Measurements from ENCODE around the gene FOXP1.

Gene FOXP1

DNA sequence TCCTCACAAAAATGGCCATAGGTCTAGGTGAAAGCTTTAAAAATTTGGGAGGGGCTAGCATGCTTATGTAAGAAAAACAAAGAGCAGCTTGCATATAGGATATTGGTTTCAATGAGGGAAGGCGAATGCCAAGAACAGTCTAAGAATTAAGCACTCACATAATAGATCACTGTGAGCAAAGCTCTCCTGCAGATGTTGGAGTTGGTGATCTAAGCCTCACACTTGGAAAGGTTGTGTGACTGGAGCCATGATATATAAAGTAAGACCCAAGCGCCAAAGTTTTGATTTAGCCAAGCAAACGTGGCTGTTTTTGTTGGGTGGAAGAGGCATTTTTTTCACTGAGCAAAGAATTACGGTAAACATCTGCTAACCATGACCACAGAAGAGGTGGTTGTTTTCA, 237.5 kb downstream of the FOXP1 start:
- H3K4me1 ChIP-seq: no peaks in the 10 kb centered on the region
- peaks cover 2% of the 10 kb centered on the region for H3K79me2 ChIP-seq
- no peak overlapping the region for H3K4me3 ChIP-seq (ENCODE audit: low read depth, low read length)
- H3K9me3 ChIP-seq (ENCODE audit: control insufficient read depth, low read length): no peaks in the 10 kb centered on the region
- no peak overlapping the region for H3K9ac ChIP-seq
- no peaks in the 10 kb centered on the region for H3K27me3 ChIP-seq (ENCODE audit: control insufficient read depth, insufficient read depth, low read length)
- no peak overlapping the region for H2AFZ ChIP-seq
- no peak overlapping the region for H3K4me2 ChIP-seq (ENCODE audit: low read length)
- TF ChIP-seq, protein P1, sequence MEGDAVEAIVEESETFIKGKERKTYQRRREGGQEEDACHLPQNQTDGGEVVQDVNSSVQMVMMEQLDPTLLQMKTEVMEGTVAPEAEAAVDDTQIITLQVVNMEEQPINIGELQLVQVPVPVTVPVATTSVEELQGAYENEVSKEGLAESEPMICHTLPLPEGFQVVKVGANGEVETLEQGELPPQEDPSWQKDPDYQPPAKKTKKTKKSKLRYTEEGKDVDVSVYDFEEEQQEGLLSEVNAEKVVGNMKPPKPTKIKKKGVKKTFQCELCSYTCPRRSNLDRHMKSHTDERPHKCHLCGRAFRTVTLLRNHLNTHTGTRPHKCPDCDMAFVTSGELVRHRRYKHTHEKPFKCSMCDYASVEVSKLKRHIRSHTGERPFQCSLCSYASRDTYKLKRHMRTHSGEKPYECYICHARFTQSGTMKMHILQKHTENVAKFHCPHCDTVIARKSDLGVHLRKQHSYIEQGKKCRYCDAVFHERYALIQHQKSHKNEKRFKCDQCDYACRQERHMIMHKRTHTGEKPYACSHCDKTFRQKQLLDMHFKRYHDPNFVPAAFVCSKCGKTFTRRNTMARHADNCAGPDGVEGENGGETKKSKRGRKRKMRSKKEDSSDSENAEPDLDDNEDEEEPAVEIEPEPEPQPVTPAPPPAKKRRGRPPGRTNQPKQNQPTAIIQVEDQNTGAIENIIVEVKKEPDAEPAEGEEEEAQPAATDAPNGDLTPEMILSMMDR (IDR thresholded peaks at IDR 0.05): no peak
- no peaks in the 10 kb centered on the region for H3K36me3 ChIP-seq (ENCODE audit: control insufficient read depth, insufficient read depth, low read length)
- H3K27ac ChIP-seq: no peak overlapping the region

DNA sequence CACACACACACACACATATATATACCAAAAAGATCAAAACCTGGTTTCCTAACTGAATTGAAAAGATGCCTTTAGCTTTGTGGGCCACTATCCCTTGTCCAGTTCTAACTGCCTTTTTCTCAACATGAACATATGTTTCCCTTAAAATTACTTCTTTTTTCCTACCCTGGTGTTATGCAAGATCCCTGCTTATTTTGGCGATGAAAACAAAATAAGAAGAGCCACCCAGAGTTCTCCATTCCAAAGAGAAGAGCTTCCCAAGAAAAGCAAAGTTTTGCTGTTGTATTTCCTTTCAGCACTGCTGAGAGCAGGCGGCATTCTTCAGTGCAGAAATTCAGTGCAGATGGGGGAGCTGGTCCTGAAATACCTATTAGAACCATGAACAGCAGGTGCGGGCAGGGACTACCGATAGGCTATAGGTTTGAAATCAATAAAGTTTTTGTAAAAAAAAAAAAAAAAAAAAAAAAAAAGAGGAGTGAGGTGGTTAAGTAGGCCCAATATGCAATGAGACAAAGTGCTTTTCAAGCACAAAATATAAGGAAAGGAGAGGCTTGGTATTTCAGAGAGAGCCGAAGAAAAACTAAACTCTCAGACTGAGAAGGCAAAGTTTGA, 238.0 kb downstream of the FOXP1 start:
- Histone ChIP-seq H3K36me3 (ENCODE audit: control insufficient read depth, insufficient read depth, low read length) (no peaks in the 10 kb centered on the region), H3K9me3 (ENCODE audit: control insufficient read depth, low read length) (no peaks in the 10 kb centered on the region), H3K79me2 (peaks cover 2% of the 10 kb centered on the region), H3K27ac (no peak overlapping the region), H3K4me2 (ENCODE audit: low read length) (no peak overlapping the region), H3K9ac (no peak overlapping the region), H3K4me3 (ENCODE audit: low read depth, low read length) (no peak overlapping the region), H3K27me3 (ENCODE audit: control insufficient read depth, insufficient read depth, low read length) (no peaks in the 10 kb centered on the region), H2AFZ (no peak overlapping the region), H3K4me1 (no peaks in the 10 kb centered on the region)
- TF ChIP-seq, protein P1 (IDR thresholded peaks at IDR 0.05): no peak

DNA sequence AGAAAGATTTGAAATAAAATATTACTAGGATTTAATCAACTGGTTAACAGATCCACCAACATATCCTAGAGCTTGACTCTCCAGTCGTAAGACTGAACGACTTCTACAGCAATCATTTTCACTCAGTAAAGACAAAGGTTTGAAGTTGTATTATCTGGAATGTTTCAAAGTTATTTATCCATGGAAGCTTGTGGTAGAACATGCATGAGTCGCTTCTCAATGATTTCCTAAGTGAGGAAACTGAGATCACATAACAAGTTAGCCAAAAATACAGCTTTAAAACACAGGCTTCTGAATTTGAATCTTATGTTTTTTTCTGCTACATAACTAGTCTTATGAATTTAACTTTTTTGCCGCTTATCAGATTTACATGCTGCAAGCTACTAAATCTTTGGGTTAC, 241.8 kb downstream of the FOXP1 start:
- Histone ChIP-seq H3K4me1 (no peaks in the 10 kb centered on the region), H3K27ac (no peak overlapping the region), H3K36me3 (ENCODE audit: control insufficient read depth, insufficient read depth, low read length) (no peaks in the 10 kb centered on the region), H3K4me3 (ENCODE audit: low read depth, low read length) (no peak overlapping the region), H3K9ac (no peak overlapping the region), H3K79me2 (no peaks in the 10 kb centered on the region), H3K4me2 (ENCODE audit: low read length) (no peak overlapping the region), H2AFZ (no peak overlapping the region), H3K9me3 (ENCODE audit: control insufficient read depth, low read length) (no peaks in the 10 kb centered on the region), H3K27me3 (ENCODE audit: control insufficient read depth, insufficient read depth, low read length) (no peaks in the 10 kb centered on the region)
- TF ChIP-seq, protein P1 (IDR thresholded peaks at IDR 0.05): no peak

DNA sequence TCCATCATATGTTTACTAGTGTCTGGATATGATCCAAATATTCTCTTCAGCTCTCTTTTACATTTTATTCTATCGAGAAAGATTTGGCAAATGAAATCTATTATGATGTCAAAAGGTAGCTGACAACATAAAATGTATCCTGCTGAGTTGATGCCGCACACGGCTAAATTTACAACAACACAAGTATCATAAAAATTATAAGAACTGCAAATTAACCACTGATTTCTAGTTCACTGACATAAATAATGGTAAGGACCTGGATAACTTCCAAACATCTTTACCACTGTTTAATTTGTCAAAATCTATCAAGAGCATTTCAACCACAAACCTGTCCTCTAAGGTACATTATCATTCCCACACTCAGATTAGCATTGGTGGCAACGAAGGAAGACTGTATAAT, 244.5 kb downstream of the FOXP1 start:
- no peaks in the 10 kb centered on the region for H3K79me2 ChIP-seq

More for the DNA sequence above, 244.5 kb downstream of the FOXP1 start:
- Histone ChIP-seq H3K4me2 (ENCODE audit: low read length) (no peak overlapping the region), H3K4me1 (no peaks in the 10 kb centered on the region), H3K9ac (no peak overlapping the region), H3K9me3 (ENCODE audit: control insufficient read depth, low read length) (no peaks in the 10 kb centered on the region), H3K4me3 (ENCODE audit: low read depth, low read length) (no peak overlapping the region), H3K27ac (no peak overlapping the region), H2AFZ (no peak overlapping the region), H3K36me3 (ENCODE audit: control insufficient read depth, insufficient read depth, low read length) (no peaks in the 10 kb centered on the region), H3K27me3 (ENCODE audit: control insufficient read depth, insufficient read depth, low read length) (no peaks in the 10 kb centered on the region)
- TF ChIP-seq, protein P1 (IDR thresholded peaks at IDR 0.05): no peak

All from parathyroid adenoma (tissue), 2 donors.